Panc1 (cell line): ENCODE data around the gene TBCD. TPM values are rescaled to one million over a fixed set of nuclear protein-coding genes. Genes with fewer than 3 reads are reported as not detected.
A peak's percentile ranks its signal among the peaks of the same experiment; 100 is the strongest.

Experiments used
- ATAC-seq: fragments of 200-7000 bp; cut with Tn5 transposase; 2 replicates; pipeline ENCODE4 v1.9.1; 2020; ENCODE audit warnings: mild to moderate bottlenecking, moderate library complexity
- BruUV-seq: library from RNA; stranded (reverse); fragments of 400-500 nt; replicated peaks from 2 replicates; lab custom pipeline; 2021; lab: Mats Ljungman, UMichigan
- CTCF ChIA-PET: fragments of 300-600 bp; sonication (Branson Sonifier 250); formaldehyde crosslinking; loops from one replicate; lab custom pipeline; 2022; ENCODE audit warnings: antibody characterized with exemption; lab: Charles Lee
- POLR2A ChIA-PET: fragments of 300-600 bp; sonication (Branson Sonifier 250); formaldehyde crosslinking; loops from one replicate; lab custom pipeline; 2022; ENCODE audit warnings: antibody characterized with exemption; lab: Charles Lee
- DNase-seq: peaks from one replicate; pipeline ENCODE4 v3.0.0-alpha.2; 2010; ENCODE audit warnings: low read depth, low spot score
- H3K27ac ChIP-seq: 2 replicates; pipeline ENCODE4 v1.5.1; 2011; ENCODE audit warnings: mild to moderate bottlenecking, low read length, inconsistent platforms
- H3K27me3 ChIP-seq: fragments of 200-500 bp; sonication (Bioruptor generic); 2 replicates; pipeline ENCODE4 v1.6.0; 2014; ENCODE audit warnings: low read length, inconsistent platforms; ENCODE audit not compliant: control insufficient read depth, insufficient read depth
- H3K36me3 ChIP-seq: fragments of 200-500 bp; sonication (Bioruptor generic); 2 replicates; pipeline ENCODE4 v1.5.1; 2014; ENCODE audit warnings: inconsistent platforms, mild to moderate bottlenecking, low read length, moderate library complexity; ENCODE audit not compliant: control insufficient read depth, insufficient read depth
- H3K4me1 ChIP-seq: 2 replicates; pipeline ENCODE4 v1.5.1; 2011; ENCODE audit warnings: inconsistent platforms, mild to moderate bottlenecking, low read length, moderate library complexity; ENCODE audit not compliant: control insufficient read depth, insufficient read depth
- H3K4me3 ChIP-seq, 2 experiments: 2 replicates each; pipeline ENCODE4 v1.5.1; 2011 to 2012; ENCODE audit warnings: low read depth in 2 of 2, low read length in 2 of 2, mild to moderate bottlenecking in 2 of 2, inconsistent platforms in 1 of 2, moderate library complexity in 1 of 2
- H3K9me3 ChIP-seq: fragments of 200-500 bp; sonication (Bioruptor generic); 2 replicates; pipeline ENCODE4 v1.5.1; 2014; ENCODE audit warnings: low read depth, mild to moderate bottlenecking, inconsistent platforms, low read length, moderate library complexity; ENCODE audit not compliant: control insufficient read depth, insufficient read depth
- CTCF ChIP-seq: fragments of 450-650 bp; IDR thresholded peaks from 2 replicates; pipeline ENCODE4 v1.5.1; 2017; ENCODE audit warnings: mild to moderate bottlenecking
- POLR2AphosphoS5 ChIP-seq: IDR thresholded peaks from 2 replicates; pipeline ENCODE4 v1.6.1; 2012; ENCODE audit warnings: mild to moderate bottlenecking, low read depth, low read length, moderate library complexity
- REST ChIP-seq, 2 experiments: IDR thresholded peaks; 2 replicates each; pipeline ENCODE4 v1.6.1; 2011 to 2012; ENCODE audit warnings: low read depth in 2 of 2, control low read depth in 1 of 2, low read length in 1 of 2, mild to moderate bottlenecking in 1 of 2, moderate library complexity in 1 of 2; ENCODE audit not compliant: insufficient read depth in 1 of 2
- SIN3A ChIP-seq: IDR thresholded peaks from 2 replicates; pipeline ENCODE4 v1.6.1; 2012; ENCODE audit warnings: low read depth, mild to moderate bottlenecking, low read length, moderate library complexity, borderline replicate concordance; ENCODE audit not compliant: insufficient read depth
- TCF7L2 ChIP-seq: IDR thresholded peaks from 2 replicates; pipeline ENCODE4 v1.6.1; 2011; ENCODE audit warnings: mild to moderate bottlenecking, low read depth, low read length, inconsistent platforms
- in situ Hi-C: cut with HindIII; loops from 2 replicates; pipeline ENCODE4 v1.10.0; 2016; ENCODE audit warnings: low sequenced_read_pairs, low pct_unique_long_range_greater_than_20kb
- intact Hi-C: fragments of 100-400 bp; cut with micrococcal nuclease; formaldehyde crosslinking; loops from one replicate; pipeline ENCODE4 v1.10.0; 2022; ENCODE audit not compliant: unreplicated experiment
- total RNA-seq: library from RNA; stranded (reverse); gene quantifications from one replicate; pipeline ENCODE4 v1.2.1, GENCODE V29; 2021; ENCODE audit not compliant: unreplicated experiment

The TBCD gene
- total RNA-seq, 1 experiment from 2014 or later, result 186 TPM

- no TSS peak for BruUV-seq
- CTCF ChIA-PET, result no interaction called here
- no peak overlapping the region for H3K4me3 ChIP-seq
These were observed 69.7 kb downstream of the TBCD start for GRCh38 chr17:82821554-82821953.

DNA sequence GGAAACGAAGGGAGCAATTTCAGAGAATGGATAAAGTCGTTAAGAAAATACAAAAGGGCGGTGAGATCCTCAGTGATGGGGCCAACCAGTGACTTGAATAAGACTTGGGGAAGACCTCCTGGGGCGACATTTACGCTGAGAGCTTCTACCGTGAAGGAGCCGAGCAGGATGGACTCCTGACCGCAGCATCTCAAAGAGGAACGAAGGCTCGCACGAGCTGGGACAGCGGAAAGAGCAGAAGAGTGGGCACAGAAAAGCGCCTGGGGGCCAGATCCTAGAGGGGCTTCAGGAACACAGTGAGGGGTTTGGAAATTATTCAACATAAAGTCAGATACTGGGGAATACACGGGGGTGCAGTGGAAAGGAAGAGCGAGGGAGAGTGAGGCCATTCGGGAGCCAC, 70.4 kb downstream of the TBCD start:
- Histone ChIP-seq H3K27ac (no peak overlapping the region), H3K4me3 (no peak overlapping the region), H3K27me3 (no peaks in the 10 kb centered on the region), H3K36me3 (no peaks in the 10 kb centered on the region), H3K9me3 (peaks cover 11% of the 10 kb centered on the region; the same call in 1 of the 2 replicates), H3K4me1 (no peaks in the 10 kb centered on the region)
- ChIA-PET POLR2A (no interaction called here), CTCF (no interaction called here)
- no peak for ATAC-seq
- TF ChIP-seq SIN3A, result no peak
- TF ChIP-seq TCF7L2, result no peak
- no peak for TF ChIP-seq REST (IDR thresholded peaks at IDR 0.05; ENCODE audit: insufficient read depth in 1 of 2, low read depth in 2 of 2, low read length in 1 of 2)
- TF ChIP-seq POLR2AphosphoS5, result no peak
- no peak for TF ChIP-seq CTCF
- TSS peak; percentile 7 for BruUV-seq
- DNase-seq, result no peak
- intact Hi-C loops (no loop called here), in situ Hi-C loops (no loop called here)

More at GRCh38 chr17:82821554-82821953, 69.7 kb downstream of the TBCD start:
- no peak for ATAC-seq
- Histone ChIP-seq H3K9me3 (peaks cover 11% of the 10 kb centered on the region; the same call in 1 of the 2 replicates), H3K36me3 (no peaks in the 10 kb centered on the region), H3K27me3 (no peaks in the 10 kb centered on the region), H3K4me1 (no peaks in the 10 kb centered on the region), H3K27ac (no peak overlapping the region)
- no peak for TF ChIP-seq TCF7L2
- no peak for TF ChIP-seq REST (IDR thresholded peaks at IDR 0.05; ENCODE audit: insufficient read depth in 1 of 2, low read depth in 2 of 2, low read length in 1 of 2)
- no peak for TF ChIP-seq POLR2AphosphoS5
- TF ChIP-seq CTCF, result no peak
- TF ChIP-seq SIN3A, result no peak
- POLR2A ChIA-PET, result no interaction called here
- in situ Hi-C loops, result no loop called here
- intact Hi-C loops, result no loop called here
- no peak for DNase-seq
